HL-60/S4 (cell line): Measurements from ENCODE around the gene NOTCH4.
"Not testable (repeated sequence)": the region's sequence is repeated elsewhere in the genome, so short reads cannot be mapped to it uniquely, and the experiment has no call there.

Source experiments
- in situ Hi-C: fragments of 300-500 bp; cut with MboI; formaldehyde crosslinking; loops from 2 replicates; pipeline ENCODE4 v1.14.3; 2022; ENCODE audit warnings: low sequenced_read_pairs

NOTCH4 gene

DNA sequence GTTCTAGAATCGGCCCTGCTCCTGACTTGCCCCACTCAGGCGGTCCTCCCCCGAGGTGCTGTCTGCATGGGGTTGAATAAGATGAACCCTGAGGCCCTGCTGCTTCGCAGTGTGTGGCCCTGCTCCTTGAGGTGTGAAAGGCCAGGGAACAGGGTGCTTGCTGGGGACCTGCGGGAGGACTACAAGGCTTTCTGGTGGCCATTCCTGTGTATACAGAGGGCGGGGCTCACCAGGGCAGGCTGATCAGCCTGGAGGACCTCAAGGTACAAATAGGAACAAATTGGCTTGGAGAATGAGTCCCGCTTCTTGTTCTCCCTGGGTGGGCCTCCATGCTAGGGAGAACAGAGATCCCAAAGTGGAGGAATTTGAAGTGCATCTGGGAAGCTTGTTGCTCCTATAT, 5.7 kb downstream of the NOTCH4 start:
- in situ Hi-C loops: no loop called here

DNA sequence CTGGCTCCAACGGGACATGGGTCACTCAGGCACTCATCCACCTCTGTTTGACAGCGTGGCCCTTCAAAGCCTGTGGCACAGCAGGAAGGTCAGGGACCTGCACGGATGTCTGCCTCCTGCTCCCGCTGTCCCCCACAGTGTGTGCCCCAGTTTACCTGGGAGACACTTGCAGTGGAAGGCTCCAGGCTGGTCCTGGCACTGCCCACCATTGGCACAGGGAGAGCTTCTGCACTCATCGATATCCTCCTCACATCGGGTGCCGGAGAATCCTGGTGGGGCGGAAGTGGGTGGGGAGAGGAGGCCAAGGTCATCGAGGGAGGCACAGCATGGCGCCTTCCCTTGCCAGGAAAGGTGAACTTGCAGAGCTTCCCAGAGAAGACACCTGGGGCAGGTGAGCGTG, 6.9 kb downstream of the NOTCH4 start:
- in situ Hi-C loops: no loop called here

DNA sequence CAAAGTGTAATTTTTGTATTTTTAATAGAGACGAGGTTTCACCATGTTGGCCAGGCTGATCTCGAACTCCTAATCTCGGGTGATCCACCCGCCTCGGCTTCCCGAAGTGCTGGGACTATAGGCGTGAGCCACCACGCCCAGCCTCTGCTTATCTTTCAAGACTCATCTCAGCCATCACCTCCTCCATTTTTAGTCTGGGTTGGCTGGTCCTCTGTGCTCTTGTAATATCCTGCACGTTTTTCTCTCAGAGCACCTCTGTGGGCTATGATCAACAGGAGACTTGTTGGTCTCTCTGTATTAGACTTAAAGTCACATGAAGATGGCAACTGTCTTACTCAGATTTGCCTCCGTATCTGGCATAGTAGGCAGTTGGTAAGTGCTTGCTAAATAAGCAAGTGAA, 7.6 kb downstream of the NOTCH4 start:
- in situ Hi-C loops: no loop called here

DNA sequence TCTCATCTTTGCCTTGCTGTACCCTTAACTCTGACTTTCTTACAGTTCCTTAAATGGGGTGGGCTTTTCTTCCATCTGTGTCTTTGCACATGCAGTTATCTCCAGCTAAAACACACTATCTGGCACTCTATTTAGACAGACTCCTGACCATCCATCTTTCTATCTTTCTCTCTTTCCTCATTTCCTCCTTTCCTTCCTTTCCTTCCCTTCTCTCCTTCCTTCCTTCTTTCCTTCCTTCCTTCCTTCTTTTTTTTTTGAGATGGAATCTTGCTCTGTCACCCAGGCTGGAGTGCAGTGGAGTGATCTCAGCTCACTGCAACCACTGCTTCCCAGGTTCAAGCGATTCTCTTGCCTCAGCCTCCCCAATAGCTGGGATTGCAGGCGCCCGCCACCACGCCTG, 8.2 kb downstream of the NOTCH4 start:
- in situ Hi-C loops: no loop called here

DNA sequence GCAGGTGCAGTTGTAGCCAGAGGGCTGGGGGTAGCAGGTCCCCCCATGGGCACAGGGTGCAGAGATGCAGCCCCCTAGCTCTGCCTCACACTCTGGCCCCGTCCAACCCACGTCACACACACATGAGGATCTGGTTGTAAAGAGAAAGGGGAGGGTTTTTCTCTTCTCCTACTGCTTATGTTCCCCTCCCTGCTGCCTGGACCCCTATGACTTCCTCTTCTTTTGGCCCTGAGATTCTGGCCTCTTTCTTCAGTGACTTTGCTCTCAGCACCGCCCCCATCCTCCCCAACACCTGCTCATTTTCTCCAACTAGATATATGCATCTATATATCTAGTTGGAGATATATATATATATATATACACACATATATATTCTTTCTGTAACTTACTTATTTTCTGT, 9.7 kb downstream of the NOTCH4 start:
- in situ Hi-C loops: no loop called here

DNA sequence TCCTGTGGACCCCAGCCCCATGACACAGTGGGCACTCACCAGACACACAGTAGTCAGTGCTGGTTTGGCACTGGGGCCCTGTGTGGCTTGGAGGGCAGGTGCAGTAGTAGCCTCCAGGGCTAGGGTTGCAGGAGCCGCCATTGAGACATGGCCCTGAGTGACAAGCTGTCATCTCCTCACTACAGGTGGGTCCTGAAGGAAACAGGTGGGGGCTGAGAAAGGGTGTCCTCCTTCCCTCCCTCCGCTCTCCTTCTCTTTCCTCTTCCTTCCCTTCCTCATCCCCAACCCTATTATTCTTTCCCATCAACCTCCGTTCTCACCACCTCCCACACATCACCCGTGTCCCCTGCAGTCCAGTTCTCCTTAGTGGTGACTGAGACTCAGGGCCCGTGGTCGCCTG, 10.2 kb downstream of the NOTCH4 start:
- in situ Hi-C loops: no loop called here

DNA sequence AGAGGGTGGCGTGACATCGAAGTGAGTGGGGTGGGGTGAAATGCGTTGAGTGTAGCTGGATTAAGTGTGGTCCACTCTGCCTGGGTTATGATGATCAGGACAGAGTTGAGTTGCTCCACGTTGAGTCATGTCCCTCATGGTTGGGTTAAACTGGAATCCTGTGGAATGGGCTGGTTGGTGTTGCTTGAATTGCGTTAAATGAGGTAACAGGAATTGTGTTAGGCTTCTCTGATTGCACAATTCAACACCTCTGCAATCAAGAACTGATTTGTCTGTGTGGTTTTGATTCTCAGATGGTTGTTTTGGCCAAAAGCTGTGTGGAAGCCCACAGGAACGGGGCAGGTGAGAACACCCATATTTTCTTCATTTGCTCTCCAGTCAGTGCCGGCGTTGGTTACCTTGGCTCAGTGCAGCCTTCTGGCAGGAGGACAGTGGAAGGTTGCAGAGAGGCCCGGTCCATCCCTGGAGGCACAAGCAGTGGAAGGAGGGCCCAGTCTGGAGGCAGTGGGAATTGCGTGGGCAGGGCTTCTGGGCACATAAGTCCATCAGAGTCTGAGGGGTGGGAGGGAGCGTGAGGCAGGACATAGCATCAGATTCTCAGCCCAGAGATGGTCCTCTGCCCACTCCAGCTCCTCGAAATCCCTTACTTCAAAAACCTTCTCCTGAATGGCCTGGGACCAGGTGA, 11.6 kb downstream of the NOTCH4 start:
- in situ Hi-C loops: no loop called here

DNA sequence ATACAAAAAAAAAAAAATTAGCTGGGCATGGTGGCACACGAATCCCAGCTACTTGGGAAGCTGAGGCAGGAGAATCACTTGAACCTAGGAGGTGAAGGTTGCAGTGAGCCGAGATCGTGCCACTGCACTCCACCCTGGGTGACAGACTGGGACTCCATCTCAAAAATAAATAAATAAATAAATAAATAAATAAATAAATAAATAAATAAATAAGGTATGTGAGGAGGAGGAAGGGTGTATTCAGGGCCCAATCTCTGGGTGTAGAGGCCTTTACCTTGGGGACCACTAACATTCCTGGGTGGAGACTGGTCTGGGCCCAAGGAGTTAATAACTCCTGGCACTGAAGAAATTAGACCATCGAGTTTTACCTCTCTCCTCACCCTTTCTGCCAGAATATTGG, 12.4 kb downstream of the NOTCH4 start:
- in situ Hi-C loops: not testable (repeated sequence)

DNA sequence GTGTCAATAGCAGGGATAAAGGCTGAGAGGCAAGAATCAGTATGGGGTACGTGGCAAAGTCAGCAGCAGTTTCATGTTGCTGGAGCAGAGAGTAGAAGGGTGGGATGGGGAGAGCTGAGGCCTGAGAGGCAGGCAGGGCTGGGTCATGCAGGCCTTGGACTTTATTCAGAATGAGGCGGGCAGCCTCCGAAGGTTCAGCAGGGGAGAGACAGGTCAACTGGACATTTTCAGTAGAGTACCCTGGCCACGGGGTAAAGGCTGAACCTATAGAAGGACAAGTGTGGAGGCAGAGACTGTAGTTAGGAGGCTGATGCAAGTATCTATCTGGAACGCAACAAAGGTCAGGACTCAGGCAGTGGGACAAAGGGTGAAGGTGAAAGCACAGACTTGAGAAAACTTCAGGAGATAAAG, 13.7 kb downstream of the NOTCH4 start:
- in situ Hi-C loops: no loop called here

DNA sequence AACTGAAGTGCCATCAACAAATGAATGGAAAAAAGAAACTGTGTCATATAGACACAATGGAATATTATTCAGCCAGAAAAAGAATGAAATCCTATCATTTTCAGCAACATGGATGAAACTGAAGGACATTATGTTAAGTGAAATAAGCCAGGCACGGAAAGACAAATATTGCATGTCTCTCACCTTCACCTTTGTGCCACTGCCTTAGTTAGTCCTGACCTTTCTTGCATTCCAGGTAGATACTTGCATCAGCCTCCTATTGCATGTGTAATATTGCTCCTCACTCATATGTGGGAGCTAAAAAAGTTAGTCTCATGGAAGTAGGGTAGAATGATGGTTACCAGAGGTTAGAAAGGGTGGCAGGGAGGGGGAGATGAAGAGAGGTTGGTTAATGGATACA, 14.9 kb downstream of the NOTCH4 start:
- in situ Hi-C loops: no loop called here

DNA sequence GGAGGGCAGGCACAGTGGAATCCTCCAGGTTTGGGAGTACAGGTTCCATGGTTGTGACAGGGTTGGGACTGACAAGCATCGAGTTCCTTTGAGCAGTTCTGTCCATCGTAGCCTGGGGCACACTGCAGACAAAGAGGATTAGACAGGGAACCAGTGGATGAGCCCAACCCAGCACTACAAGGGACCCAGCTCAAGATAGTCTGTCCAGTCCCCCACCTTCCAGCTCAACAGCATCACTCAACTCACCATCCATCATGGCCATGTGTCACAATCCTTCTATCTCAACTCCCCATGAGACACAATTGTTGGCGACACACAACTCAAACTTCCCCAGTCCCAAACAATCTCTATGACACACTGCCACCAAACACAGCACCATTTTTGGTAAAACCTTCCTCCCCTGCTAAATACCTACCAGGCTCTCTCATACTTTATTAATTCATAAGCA, 19.6 kb downstream of the NOTCH4 start:
- in situ Hi-C loops: no loop called here

DNA sequence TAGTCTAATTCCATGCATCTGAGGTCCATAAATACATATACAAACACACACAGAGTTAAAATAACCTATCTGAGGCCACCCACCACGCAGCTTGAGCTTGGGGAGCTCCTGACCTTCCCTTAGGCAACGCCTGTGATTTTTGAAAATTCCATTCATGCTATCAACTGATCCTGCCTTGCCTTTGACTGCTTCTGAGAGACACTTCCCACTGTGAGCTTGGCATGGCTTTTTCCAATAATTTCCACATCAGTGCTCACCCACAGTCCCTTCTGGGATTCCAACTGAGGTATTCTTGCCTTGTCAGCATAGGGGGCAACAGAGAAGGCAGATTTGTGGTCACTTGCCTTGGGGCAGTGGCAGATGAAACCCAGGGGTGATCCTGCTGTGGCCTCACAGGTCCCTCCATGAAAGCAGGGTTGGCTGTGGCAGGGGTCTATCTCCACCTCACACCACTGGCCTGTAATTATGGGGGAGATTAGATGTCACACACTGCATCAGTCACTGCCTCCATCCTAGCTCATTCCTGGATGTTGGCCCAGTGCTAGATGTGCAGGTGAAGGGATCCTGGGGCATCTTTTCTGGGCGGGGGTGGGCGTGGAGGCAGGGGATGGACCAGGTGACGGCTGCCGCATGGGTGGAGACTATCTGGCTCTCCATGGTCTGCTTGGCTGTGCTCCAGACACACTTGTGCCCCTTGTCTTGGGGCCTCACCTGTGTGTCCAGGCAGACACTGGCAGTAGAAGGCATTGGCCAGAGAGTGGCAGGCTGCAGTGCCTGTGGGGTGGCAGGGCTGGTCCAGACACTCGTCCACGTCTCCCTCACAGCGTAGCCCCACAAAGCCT, 20.2 kb downstream of the NOTCH4 start:
- in situ Hi-C loops: no loop called here

DNA sequence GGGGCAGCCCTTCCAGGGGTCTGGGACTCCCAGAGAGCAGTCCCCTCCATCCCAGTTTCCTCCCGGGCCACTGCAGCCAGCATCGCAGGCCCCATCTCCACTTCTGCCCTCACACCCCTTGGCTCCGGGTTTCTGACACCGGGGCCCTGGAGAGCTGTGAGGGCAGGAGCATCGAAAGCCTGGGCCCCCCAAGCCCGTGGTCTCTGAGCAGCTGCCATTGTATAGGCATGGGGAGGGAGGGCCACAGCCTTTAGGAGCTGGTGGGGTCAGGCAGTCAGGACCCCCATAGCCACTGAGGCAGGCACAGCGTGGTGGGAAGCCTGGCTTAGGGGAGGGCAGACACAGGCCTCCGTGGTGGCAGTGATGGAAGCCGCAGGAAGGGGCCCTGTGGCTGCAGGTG, 21.7 kb downstream of the NOTCH4 start:
- in situ Hi-C loops: no loop called here

DNA sequence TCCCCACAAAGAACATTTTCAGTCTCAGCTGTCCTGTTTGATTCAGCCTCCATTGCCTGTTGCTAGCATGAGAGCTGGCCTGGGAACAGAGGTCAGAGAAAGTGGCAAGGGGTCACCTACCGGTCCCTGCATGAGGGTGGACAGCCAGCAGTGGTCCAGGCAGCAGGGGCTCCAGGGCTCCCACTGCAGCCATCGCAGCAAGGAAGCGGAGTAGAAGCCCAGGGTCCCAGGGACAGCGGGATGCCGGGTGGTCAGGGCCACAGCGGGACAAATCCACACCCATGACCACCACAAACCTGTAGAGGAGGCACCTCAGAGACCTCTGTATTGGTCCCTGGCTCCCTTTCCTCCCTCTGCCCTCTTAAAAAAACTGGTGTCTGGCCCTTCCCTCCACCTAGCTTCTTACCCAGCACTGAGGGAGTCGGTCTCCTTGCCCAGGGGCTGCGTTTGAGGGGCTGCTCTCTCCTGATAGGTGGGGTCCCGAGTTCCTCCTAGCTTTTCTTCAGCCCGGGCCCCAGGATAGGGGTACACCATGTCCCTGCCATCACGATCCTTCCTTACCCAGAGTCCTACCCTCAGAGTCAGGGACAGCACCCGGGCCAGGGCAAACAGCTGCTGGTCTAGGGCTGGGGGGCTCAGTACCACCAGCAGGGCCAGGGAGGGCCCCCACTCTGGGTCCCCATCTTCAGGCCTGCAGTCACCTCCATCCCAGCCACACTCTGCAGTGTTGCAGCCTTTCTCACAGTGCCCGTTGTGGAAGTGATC, 23.0 kb downstream of the NOTCH4 start:
- in situ Hi-C loops: no loop called here

DNA sequence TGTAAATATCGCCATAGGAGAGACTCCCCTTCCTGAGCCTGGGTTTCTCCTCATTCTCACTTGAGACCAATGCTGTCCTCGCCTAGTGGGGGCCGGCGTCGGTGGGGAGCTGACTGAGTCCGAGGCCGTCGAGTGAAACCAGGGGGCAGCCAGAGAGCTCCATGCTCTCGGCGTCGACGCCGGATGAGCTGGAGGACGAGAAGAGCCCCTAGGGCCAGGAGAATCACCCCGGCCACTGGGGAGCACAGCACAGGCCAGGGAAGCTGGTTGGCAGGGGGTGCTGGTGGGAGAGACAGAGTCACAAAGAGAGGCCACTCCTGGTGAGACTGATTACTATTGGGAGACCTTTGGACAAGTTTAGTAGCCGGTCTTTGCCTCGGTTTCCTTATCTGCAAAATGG, 25.0 kb downstream of the NOTCH4 start:
- in situ Hi-C loops: no loop called here

DNA sequence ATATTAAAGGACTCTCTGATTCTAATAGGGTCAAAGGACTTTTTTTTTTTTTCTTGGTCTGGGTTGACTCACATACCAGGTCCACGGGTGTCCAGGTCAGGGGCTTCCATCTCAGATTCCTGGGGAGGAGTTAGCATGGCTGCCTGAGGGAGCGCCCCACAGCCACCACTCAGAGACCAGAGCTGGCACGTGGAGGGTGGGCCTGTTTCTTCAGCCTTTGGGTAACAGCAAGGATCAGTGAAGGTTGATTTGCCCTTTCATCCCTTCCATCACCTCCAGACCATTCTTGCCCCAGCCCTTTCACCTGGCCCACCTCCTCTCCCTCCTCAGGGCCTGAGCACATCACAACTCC, 25.5 kb downstream of the NOTCH4 start:
- in situ Hi-C loops: no loop called here

DNA sequence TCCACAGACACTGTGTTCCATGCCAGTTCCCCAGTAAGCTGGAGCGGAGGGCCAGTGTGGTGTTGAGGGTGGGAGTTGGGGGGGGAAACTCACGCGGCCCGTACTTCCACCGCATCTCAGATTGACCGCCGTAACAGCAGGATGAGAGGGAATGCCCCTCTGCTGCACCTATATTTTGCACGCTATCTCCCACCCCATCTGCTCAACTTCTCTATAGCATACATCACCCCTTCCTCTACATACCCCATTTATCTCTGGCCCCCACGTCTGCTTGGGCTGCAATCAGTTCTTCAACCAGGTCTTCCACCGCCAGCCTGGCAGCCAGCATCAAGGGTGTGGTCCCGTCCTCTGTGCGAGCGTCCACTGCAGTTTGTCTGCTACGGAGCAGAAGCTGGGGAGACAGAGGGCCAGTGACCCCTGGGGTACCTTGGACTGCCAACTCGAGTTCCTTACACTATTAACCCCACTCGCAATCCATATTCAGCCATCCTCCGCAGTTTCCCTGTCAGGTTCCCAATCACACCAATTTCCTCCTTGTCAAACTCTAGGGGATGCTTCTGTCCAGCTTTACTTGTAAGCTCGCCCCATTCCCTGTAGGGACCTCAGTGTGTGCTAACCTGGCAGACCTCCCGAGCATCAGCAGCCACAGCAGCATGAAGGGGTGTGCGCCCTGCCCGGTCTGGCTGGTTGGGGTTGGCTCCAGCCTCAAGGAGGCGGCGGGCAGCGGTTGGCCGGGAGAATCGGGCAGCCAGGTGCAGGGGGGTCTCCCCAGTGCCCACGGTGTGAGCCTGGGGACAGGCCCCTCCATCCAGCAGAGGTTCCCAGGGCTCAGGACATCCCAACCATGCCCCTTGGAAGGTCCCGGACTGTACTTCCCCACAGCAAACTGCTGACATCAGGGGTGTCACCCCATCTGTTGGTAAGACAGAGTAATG, 26.9 kb downstream of the NOTCH4 start:
- in situ Hi-C loops: no loop called here

DNA sequence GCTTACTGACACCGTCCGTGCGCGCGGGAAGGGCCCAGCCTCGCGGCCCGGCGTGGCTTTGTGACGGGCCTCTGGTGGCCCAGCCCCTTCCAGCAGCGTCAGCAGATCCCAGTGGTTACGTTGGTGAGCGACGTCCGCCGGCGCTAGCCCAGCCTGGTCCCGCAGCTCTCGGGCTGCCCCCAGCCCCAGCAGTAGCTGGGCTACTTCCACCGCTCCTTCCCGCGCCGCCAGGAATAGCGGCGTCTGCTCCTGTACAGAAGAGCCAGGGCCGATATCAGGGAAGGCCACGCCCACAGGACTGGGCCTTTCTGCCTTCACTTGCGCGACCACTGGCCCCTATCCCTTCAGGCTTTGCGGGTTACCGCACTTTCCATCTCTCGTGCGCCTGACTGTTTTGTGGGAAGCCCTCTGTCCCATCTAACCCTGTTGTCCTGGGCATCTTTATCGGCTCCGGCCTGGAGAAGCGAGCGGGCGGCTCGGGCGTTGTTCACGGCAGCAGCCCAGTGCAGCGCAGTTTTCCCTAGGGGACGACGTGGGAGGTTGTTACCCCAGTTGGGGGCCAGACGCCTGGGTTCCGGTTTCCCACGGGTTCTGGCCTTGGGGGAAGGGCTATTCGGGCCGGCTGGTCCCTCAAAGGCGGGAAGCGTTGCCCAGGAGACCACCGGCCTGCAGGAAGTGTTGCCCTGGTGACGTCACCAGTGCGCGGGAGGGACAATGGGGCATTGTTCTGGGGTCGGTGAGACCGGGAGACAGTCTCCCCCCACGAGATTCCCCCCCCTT, 27.8 kb downstream of the NOTCH4 start:
- in situ Hi-C loops: no loop called here

DNA sequence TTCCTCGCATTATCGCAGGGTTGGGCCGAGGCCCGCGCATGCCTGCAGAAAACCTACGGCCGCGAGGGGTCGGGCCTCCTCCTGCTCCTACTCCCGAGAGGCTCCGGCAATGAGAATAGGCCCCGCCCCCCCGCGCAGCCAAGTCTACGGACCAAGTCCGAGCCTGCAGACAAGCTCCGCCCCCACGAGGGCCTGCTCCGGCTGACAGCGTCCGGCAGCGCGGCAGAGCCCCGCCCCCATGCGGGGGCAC, 28.3 kb downstream of the NOTCH4 start:
- in situ Hi-C loops: no loop called here
